Naive B cell (primary cell): ENCODE data around the gene PPARA. TPM values are rescaled to one million over a fixed set of nuclear protein-coding genes. Genes with fewer than 3 reads are reported as not detected.

Source experiments
- polyA plus RNA-seq, 6 donors: library from polyadenylated mRNA; unstranded; fragments of 300-500 nt; fragmentation: Illumina TruSeq; gene quantifications; one replicate each; pipeline ENCODE4 v1.2.3, GENCODE V29; 2021; ENCODE audit warnings: low read depth in 6 of 6

Gene PPARA
- polyA plus RNA-seq, 6 donors from 2014 or later, result 4.6 to 10.8 (median 7.0) TPM

Other genes starting within 250 kb of the PPARA start
- gene WNT7B, start 173.4 kb upstream of the PPARA start, polyA plus RNA-seq, result under 1 TPM in 2 of 6 donors, not detected in 4; 0.17 to 0.62 TPM
- gene CDPF1, start 99.8 kb downstream of the PPARA start, polyA plus RNA-seq, result 10 to 100 TPM; 13.2 to 28.7 (median 21.6) TPM
- under 1 TPM in 4 of 6 donors, not detected in 2; 0.03 to 0.15 (median 0.06) TPM for gene PKDREJ, start 112.8 kb downstream of the PPARA start, polyA plus RNA-seq
- gene TTC38, start 117.5 kb downstream of the PPARA start, polyA plus RNA-seq, result 1 to 10 TPM in 5 of 6 donors, not detected in 1; 1.8 to 6.0 (median 2.7) TPM
- gene GTSE1, start 146.3 kb downstream of the PPARA start, polyA plus RNA-seq, result under 1 TPM in 2 of 6 donors, not detected in 4; 0.10 to 0.11 TPM
- gene TRMU, start 185.2 kb downstream of the PPARA start, polyA plus RNA-seq, result 10 to 100 TPM; 11.1 to 24.6 (median 17.4) TPM